ENCODE data around the gene LANCL1.
A peak's percentile ranks its signal among the peaks of the same experiment; 100 is the strongest.
"Not testable (repeated sequence)": the region's sequence is repeated elsewhere in the genome, so short reads cannot be mapped to it uniquely, and the experiment has no call there.

LANCL1 gene

DNA sequence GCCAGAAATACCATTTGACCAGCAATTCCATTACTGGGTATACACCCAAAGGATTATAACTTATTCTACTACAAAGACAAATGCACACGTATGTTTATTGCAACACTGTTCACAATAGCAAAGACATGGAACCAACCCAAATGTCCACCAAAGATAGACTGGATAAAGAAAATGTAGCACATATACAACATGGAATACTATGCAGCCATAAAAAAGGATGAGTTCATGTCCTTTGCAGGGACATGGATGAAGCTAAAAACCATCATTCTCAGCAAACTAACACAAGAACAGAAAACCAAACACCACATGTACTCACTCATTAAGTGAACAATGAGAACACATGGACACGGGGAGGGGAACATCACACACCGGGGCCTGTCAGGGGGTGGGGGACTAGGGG, 25.6 kb downstream of the LANCL1 start:
- CTCF ChIA-PET; H3K27ac ChIP-seq (ENCODE audit: extremely low read depth, low read depth, low read length); H3K9me3 ChIP-seq (ENCODE audit: control insufficient read depth, insufficient read depth, low read depth, low read length); H3K4me3 ChIP-seq (ENCODE audit: low read depth, low read length); POLR2A ChIA-PET; H3K4me1 ChIP-seq (ENCODE audit: control insufficient read depth, insufficient read depth, low read length): not testable (repeated sequence)
- TF ChIP-seq ZNF146 (tag by site-specific recombination; IDR thresholded peaks at IDR 0.05) = peak; percentile 77
- H3K36me3 ChIP-seq (ENCODE audit: control insufficient read depth in 2 of 2, insufficient read depth in 1 of 2, low read length in 2 of 2) = peaks cover 11 to 45% of the 10 kb centered on the region in 2 experiments

DNA sequence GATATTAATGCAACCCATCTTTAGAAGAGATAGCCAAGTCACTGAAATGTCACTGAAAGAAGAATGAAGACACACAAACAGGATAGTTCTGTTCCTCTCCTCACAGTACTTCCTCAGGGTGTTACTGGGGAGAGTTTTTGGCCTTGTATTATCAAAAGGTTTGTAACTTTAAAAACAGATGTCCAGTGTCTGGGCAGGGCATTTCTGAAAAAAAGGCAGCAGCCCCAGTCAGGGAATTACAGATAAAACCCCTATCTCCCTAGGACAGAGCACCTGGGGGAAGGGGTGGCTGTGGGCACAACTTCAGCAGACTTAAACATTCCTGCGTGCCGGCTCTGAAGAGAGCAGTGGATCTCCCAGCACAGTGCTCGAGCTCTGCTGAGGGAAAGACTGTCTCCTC, 30.8 kb downstream of the LANCL1 start:
- POLR2A ChIA-PET = no interaction called here
- Histone ChIP-seq H3K9me3 (ENCODE audit: control insufficient read depth, insufficient read depth, low read depth, low read length) (no peaks in the 10 kb centered on the region), H3K4me3 (ENCODE audit: low read depth, low read length) (no peak overlapping the region), H3K27ac (ENCODE audit: extremely low read depth, low read depth, low read length) (no peak overlapping the region), H3K36me3 (ENCODE audit: control insufficient read depth in 2 of 2, insufficient read depth in 1 of 2, low read length in 2 of 2) (peaks cover 4 to 28% of the 10 kb centered on the region in 2 experiments; a peak in 2 of 3 replicates), H3K4me1 (ENCODE audit: control insufficient read depth, insufficient read depth, low read length) (no peaks in the 10 kb centered on the region)
- CTCF ChIA-PET = interaction anchor here (0.9 to 1.1 kb wide), 5 partner anchors 16 to 132 kb away, joined by 3 to 4 read pairs (median 3); no protein-coding TSS in a partner anchor
- no peak for TF ChIP-seq ZNF155 (tag by site-specific recombination; IDR thresholded peaks at IDR 0.05)
- TF ChIP-seq IKZF3 (tag by site-specific recombination; IDR thresholded peaks at IDR 0.05) = no peak
- TF ChIP-seq ZNF510 (tag by site-specific recombination; IDR thresholded peaks at IDR 0.05; ENCODE audit: insufficient replicate concordance) = no peak
- no peak for TF ChIP-seq ZNF48 (tag by site-specific recombination; IDR thresholded peaks at IDR 0.05)
- TF ChIP-seq, protein P1, sequence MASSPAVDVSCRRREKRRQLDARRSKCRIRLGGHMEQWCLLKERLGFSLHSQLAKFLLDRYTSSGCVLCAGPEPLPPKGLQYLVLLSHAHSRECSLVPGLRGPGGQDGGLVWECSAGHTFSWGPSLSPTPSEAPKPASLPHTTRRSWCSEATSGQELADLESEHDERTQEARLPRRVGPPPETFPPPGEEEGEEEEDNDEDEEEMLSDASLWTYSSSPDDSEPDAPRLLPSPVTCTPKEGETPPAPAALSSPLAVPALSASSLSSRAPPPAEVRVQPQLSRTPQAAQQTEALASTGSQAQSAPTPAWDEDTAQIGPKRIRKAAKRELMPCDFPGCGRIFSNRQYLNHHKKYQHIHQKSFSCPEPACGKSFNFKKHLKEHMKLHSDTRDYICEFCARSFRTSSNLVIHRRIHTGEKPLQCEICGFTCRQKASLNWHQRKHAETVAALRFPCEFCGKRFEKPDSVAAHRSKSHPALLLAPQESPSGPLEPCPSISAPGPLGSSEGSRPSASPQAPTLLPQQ (tag by site-specific recombination; IDR thresholded peaks at IDR 0.05) = no peak
- TF ChIP-seq, protein P2, sequence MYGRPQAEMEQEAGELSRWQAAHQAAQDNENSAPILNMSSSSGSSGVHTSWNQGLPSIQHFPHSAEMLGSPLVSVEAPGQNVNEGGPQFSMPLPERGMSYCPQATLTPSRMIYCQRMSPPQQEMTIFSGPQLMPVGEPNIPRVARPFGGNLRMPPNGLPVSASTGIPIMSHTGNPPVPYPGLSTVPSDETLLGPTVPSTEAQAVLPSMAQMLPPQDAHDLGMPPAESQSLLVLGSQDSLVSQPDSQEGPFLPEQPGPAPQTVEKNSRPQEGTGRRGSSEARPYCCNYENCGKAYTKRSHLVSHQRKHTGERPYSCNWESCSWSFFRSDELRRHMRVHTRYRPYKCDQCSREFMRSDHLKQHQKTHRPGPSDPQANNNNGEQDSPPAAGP (tag by site-specific recombination; IDR thresholded peaks at IDR 0.05) = no peak
- no peak for TF ChIP-seq ZNF670 (tag by site-specific recombination; IDR thresholded peaks at IDR 0.05; ENCODE audit: low read depth)
- no peak for TF ChIP-seq FEZF1 (tag by site-specific recombination; IDR thresholded peaks at IDR 0.05)
- no peak for TF ChIP-seq KLF8 (tag by site-specific recombination; IDR thresholded peaks at IDR 0.05)
- TF ChIP-seq ZNF571 (tag by site-specific recombination; IDR thresholded peaks at IDR 0.05) = no peak
- TF ChIP-seq ZNF423 (tag by site-specific recombination; IDR thresholded peaks at IDR 0.05) = no peak
- TF ChIP-seq, protein P3, sequence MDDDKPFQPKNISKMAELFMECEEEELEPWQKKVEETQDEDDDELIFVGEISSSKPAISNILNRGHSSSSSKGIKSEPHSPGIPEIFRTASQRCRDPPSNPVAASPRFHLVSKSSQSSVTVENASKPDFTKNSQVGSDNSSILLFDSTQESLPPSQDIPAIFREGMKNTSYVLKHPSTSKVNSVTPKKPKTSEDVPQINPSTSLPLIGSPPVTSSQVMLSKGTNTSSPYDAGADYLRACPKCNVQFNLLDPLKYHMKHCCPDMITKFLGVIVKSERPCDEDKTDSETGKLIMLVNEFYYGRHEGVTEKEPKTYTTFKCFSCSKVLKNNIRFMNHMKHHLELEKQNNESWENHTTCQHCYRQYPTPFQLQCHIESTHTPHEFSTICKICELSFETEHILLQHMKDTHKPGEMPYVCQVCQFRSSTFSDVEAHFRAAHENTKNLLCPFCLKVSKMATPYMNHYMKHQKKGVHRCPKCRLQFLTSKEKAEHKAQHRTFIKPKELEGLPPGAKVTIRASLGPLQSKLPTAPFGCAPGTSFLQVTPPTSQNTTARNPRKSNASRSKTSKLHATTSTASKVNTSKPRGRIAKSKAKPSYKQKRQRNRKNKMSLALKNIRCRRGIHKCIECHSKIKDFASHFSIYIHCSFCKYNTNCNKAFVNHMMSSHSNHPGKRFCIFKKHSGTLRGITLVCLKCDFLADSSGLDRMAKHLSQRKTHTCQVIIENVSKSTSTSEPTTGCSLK (tag by site-specific recombination; IDR thresholded peaks at IDR 0.05) = no peak
- TF ChIP-seq ZBTB1 (tag by site-specific recombination; IDR thresholded peaks at IDR 0.05) = no peak
- TF ChIP-seq ZFP41 (tag by site-specific recombination; IDR thresholded peaks at IDR 0.05; ENCODE audit: borderline replicate concordance) = no peak
- TF ChIP-seq, protein P4, sequence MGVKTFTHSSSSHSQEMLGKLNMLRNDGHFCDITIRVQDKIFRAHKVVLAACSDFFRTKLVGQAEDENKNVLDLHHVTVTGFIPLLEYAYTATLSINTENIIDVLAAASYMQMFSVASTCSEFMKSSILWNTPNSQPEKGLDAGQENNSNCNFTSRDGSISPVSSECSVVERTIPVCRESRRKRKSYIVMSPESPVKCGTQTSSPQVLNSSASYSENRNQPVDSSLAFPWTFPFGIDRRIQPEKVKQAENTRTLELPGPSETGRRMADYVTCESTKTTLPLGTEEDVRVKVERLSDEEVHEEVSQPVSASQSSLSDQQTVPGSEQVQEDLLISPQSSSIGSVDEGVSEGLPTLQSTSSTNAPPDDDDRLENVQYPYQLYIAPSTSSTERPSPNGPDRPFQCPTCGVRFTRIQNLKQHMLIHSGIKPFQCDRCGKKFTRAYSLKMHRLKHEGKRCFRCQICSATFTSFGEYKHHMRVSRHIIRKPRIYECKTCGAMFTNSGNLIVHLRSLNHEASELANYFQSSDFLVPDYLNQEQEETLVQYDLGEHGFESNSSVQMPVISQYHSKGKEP (tag by site-specific recombination; IDR thresholded peaks at IDR 0.05) = no peak
- TF ChIP-seq, protein P5, sequence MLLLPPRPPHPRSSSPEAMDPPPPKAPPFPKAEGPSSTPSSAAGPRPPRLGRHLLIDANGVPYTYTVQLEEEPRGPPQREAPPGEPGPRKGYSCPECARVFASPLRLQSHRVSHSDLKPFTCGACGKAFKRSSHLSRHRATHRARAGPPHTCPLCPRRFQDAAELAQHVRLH (tag by site-specific recombination; IDR thresholded peaks at IDR 0.05) = no peak
- TF ChIP-seq KLF10 (tag by site-specific recombination; IDR thresholded peaks at IDR 0.05) = no peak
- TF ChIP-seq, protein P6, sequence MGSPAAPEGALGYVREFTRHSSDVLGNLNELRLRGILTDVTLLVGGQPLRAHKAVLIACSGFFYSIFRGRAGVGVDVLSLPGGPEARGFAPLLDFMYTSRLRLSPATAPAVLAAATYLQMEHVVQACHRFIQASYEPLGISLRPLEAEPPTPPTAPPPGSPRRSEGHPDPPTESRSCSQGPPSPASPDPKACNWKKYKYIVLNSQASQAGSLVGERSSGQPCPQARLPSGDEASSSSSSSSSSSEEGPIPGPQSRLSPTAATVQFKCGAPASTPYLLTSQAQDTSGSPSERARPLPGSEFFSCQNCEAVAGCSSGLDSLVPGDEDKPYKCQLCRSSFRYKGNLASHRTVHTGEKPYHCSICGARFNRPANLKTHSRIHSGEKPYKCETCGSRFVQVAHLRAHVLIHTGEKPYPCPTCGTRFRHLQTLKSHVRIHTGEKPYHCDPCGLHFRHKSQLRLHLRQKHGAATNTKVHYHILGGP (tag by site-specific recombination; IDR thresholded peaks at IDR 0.05) = no peak
